Trophoblast cell (in vitro differentiated cells and primary cell): ENCODE measurements around the gene TMEM250.
A peak's percentile ranks its signal among the peaks of the same experiment; 100 is the strongest.

Source experiments
- DNase-seq, 2 donors: peaks; one replicate each; pipeline ENCODE4 v3.0.0-alpha.2; 2016
- H2AFZ ChIP-seq: 2 replicates; pipeline ENCODE4 v1.6.1; 2013; ENCODE audit warnings: low read length, moderate library complexity, mild to moderate bottlenecking; ENCODE audit not compliant: insufficient read depth, poor library complexity
- H2AK5ac ChIP-seq: 2 replicates; pipeline ENCODE4 v1.6.1; 2013; ENCODE audit warnings: mild to moderate bottlenecking, low read length
- H2BK120ac ChIP-seq: 2 replicates; pipeline ENCODE4 v1.6.1; 2013; ENCODE audit warnings: low read length, mild to moderate bottlenecking, moderate library complexity; ENCODE audit not compliant: insufficient read depth, poor library complexity
- H2BK12ac ChIP-seq: 2 replicates; pipeline ENCODE4 v1.6.1; 2013; ENCODE audit warnings: mild to moderate bottlenecking, low read length, moderate library complexity
- H2BK5ac ChIP-seq: 2 replicates; pipeline ENCODE4 v1.6.1; 2013; ENCODE audit warnings: low read length, low read depth, moderate library complexity, mild to moderate bottlenecking; ENCODE audit not compliant: poor library complexity
- H3K14ac ChIP-seq: 2 replicates; pipeline ENCODE4 v1.6.1; 2013; ENCODE audit warnings: mild to moderate bottlenecking, low read length
- H3K18ac ChIP-seq: 2 replicates; pipeline ENCODE4 v1.6.1; 2013; ENCODE audit warnings: mild to moderate bottlenecking, low read length
- H3K23ac ChIP-seq: 2 replicates; pipeline ENCODE4 v1.6.1; 2013; ENCODE audit warnings: low read length
- H3K27ac ChIP-seq: 2 replicates; pipeline ENCODE4 v1.5.1; 2013; ENCODE audit warnings: low read depth, mild to moderate bottlenecking, inconsistent platforms, low read length, moderate library complexity
- H3K27me3 ChIP-seq: 2 replicates; pipeline ENCODE4 v1.6.1; 2013; ENCODE audit warnings: inconsistent platforms, mild to moderate bottlenecking, low read length, moderate library complexity; ENCODE audit not compliant: insufficient read depth
- H3K36me3 ChIP-seq, 2 experiments: 1 replicate in 1 of 2; 2 replicates in 1 of 2; pipeline ENCODE4 v1.6.1; 2013; ENCODE audit warnings: low read length in 2 of 2, mild to moderate bottlenecking in 2 of 2, moderate library complexity in 1 of 2; ENCODE audit not compliant: insufficient read depth in 2 of 2, control insufficient read depth in 1 of 2
- H3K4ac ChIP-seq: 2 replicates; pipeline ENCODE4 v1.6.1; 2013; ENCODE audit warnings: low read depth, mild to moderate bottlenecking, low read length, moderate library complexity
- H3K4me1 ChIP-seq, 2 experiments: 1 replicate in 1 of 2; 2 replicates in 1 of 2; pipeline ENCODE4 v1.6.1; 2013; ENCODE audit warnings: low read length in 2 of 2, mild to moderate bottlenecking in 2 of 2, moderate library complexity in 1 of 2; ENCODE audit not compliant: insufficient read depth in 2 of 2, control insufficient read depth in 1 of 2
- H3K4me2 ChIP-seq: 2 replicates; pipeline ENCODE4 v1.6.1; 2013; ENCODE audit warnings: inconsistent platforms, mild to moderate bottlenecking, low read length, moderate library complexity
- H3K4me3 ChIP-seq: 2 replicates; pipeline ENCODE4 v1.5.1; 2013; ENCODE audit warnings: mild to moderate bottlenecking, low read depth, low read length, inconsistent platforms
- H3K79me1 ChIP-seq: one replicate; pipeline ENCODE4 v1.6.1; 2013; ENCODE audit warnings: low read length
- H3K79me2 ChIP-seq: 2 replicates; pipeline ENCODE4 v1.6.1; 2013; ENCODE audit warnings: low read length, mild to moderate bottlenecking; ENCODE audit not compliant: control insufficient read depth, insufficient read depth, poor library complexity
- H3K9ac ChIP-seq: 2 replicates; pipeline ENCODE4 v1.6.1; 2013; ENCODE audit warnings: mild to moderate bottlenecking, low read length
- H3K9me3 ChIP-seq: 2 replicates; pipeline ENCODE4 v1.6.1; 2013; ENCODE audit warnings: low read depth, mild to moderate bottlenecking, control low read depth, inconsistent platforms, low read length; ENCODE audit not compliant: insufficient read depth
- H4K12ac ChIP-seq: 2 replicates; pipeline ENCODE4 v1.6.1; 2013; ENCODE audit warnings: low read depth, mild to moderate bottlenecking, low read length, moderate library complexity
- H4K8ac ChIP-seq: 2 replicates; pipeline ENCODE4 v1.6.1; 2013; ENCODE audit warnings: low read depth, mild to moderate bottlenecking, low read length, moderate library complexity
- H4K91ac ChIP-seq: one replicate; pipeline ENCODE4 v1.6.1; 2013; ENCODE audit warnings: low read depth, mild to moderate bottlenecking, low read length, moderate library complexity
- WGBS: extraction: QIAGEN DNeasy Blood & Tissue Kit; methylation state at CpG from one replicate; pipeline ENCODE4 v1.1.7; 2013; ENCODE audit warnings: missing lambda C conversion rate; ENCODE audit not compliant: insufficient read length, insufficient coverage; ENCODE audit errors: extremely low coverage; 5-methylcytosine and 5-hydroxymethylcytosine counted together

The TMEM250 gene

GRCh38 chr9:136109351-136110081 is 9.2 kb downstream of the TMEM250 start:
- Histone ChIP-seq H3K79me1 (peaks cover 33% of the 10 kb centered on the region), H2BK120ac (peak overlapping the region; percentile 79), H3K18ac (peak overlapping the region; percentile 50), H3K27me3 (no peaks in the 10 kb centered on the region), H4K8ac (peak overlapping the region; percentile 66), H3K36me3 (peaks cover 0 to under 1% of the 10 kb centered on the region in 2 experiments), H3K14ac (peak overlapping the region; percentile 74), H3K4me2 (peak overlapping the region; percentile 62), H3K23ac (no peak overlapping the region), H3K4ac (peak overlapping the region; percentile 32), H2AFZ (peak overlapping the region; percentile 18), H3K4me3 (no peak overlapping the region), H3K79me2 (peaks cover 2% of the 10 kb centered on the region), H3K9ac (no peak overlapping the region), H4K91ac (peak overlapping the region; percentile 83), H3K9me3 (no peaks in the 10 kb centered on the region), H2BK12ac (no peak overlapping the region), H2BK5ac (peak overlapping the region; percentile 35), H3K4me1 (peaks cover 22 to 23% of the 10 kb centered on the region in 2 experiments), H3K27ac (no peak overlapping the region), H2AK5ac (peak overlapping the region; percentile 71), H4K12ac (peak overlapping the region; percentile 65)
- peak; percentile 63 to 68 for DNase-seq
- no CpG with 5 or more reads among the region's 48 CpGs for WGBS

- Histone ChIP-seq H2BK5ac (no peak overlapping the region), H3K23ac (no peak overlapping the region), H3K27me3 (no peaks in the 10 kb centered on the region), H3K4me2 (no peak overlapping the region), H4K91ac (peak overlapping the region; percentile 83), H3K4me3 (no peak overlapping the region), H3K36me3 (no peaks in the 10 kb centered on the region), H3K79me1 (peaks cover 34% of the 10 kb centered on the region), H2BK12ac (peak overlapping the region; percentile 7), H3K79me2 (peaks cover 2% of the 10 kb centered on the region), H2AK5ac (peak overlapping the region; percentile 71), H3K4me1 (peaks cover 22 to 23% of the 10 kb centered on the region in 2 experiments), H3K9me3 (no peaks in the 10 kb centered on the region), H3K9ac (no peak overlapping the region), H3K4ac (peak overlapping the region; percentile 32), H4K8ac (peak overlapping the region; percentile 66), H3K14ac (peak overlapping the region; percentile 47), H4K12ac (peak overlapping the region; percentile 65), H3K18ac (peak overlapping the region; percentile 34), H3K27ac (no peak overlapping the region), H2BK120ac (peak overlapping the region; percentile 36), H2AFZ (peak overlapping the region; percentile 11)
- peak in 1 of 2 donors; percentile 10 for DNase-seq
- no CpG with 5 or more reads among the region's 27 CpGs for WGBS
Measured at GRCh38 chr9:136108648-136109266, 9.9 kb downstream of the TMEM250 start.

- H3K23ac ChIP-seq, result no peak overlapping the region
- no peak overlapping the region for H2BK5ac ChIP-seq
- H3K27ac ChIP-seq, result no peak overlapping the region
- H3K36me3 ChIP-seq, result no peaks in the 10 kb centered on the region
- peak overlapping the region; percentile 50 for H2BK12ac ChIP-seq
- H4K91ac ChIP-seq, result peak overlapping the region; percentile 83
- H3K18ac ChIP-seq, result peak overlapping the region; percentile 20
- no peaks in the 10 kb centered on the region for H3K27me3 ChIP-seq
- H4K12ac ChIP-seq, result no peak overlapping the region
- H3K14ac ChIP-seq, result peak overlapping the region; percentile 47
- no peak overlapping the region for H3K4me3 ChIP-seq
- peaks cover 2% of the 10 kb centered on the region for H3K79me2 ChIP-seq
- H2BK120ac ChIP-seq, result peak overlapping the region; percentile 36
- peak; percentile 22 to 40 for DNase-seq
- no peak overlapping the region for H2AFZ ChIP-seq
- H3K4me1 ChIP-seq, result peaks cover 22 to 23% of the 10 kb centered on the region in 2 experiments
- peak overlapping the region; percentile 75 for H2AK5ac ChIP-seq
- H3K4ac ChIP-seq, result no peak overlapping the region
- H3K79me1 ChIP-seq, result peaks cover 39% of the 10 kb centered on the region
- no peaks in the 10 kb centered on the region for H3K9me3 ChIP-seq
- WGBS, result no CpG with 5 or more reads among the region's 29 CpGs
- H3K9ac ChIP-seq, result no peak overlapping the region
- peak overlapping the region; percentile 13 for H4K8ac ChIP-seq
- H3K4me2 ChIP-seq, result no peak overlapping the region
Measured at GRCh38 chr9:136107953-136108647, 10.6 kb downstream of the TMEM250 start.

GRCh38 chr9:136107155-136107952 is 11.3 kb downstream of the TMEM250 start:
- no peak for DNase-seq
- Histone ChIP-seq H2AK5ac (peak overlapping the region; percentile 75), H4K8ac (peak overlapping the region; percentile 3), H3K4me2 (no peak overlapping the region), H2BK12ac (peak overlapping the region; percentile 50), H3K9ac (no peak overlapping the region), H3K79me1 (peaks cover 39% of the 10 kb centered on the region), H3K4me3 (no peak overlapping the region), H2BK120ac (peak overlapping the region; percentile 47), H3K4me1 (peaks cover 22 to 23% of the 10 kb centered on the region in 2 experiments), H4K12ac (no peak overlapping the region), H3K36me3 (no peaks in the 10 kb centered on the region), H3K23ac (no peak overlapping the region), H3K18ac (no peak overlapping the region), H3K27me3 (no peaks in the 10 kb centered on the region), H3K4ac (no peak overlapping the region), H2BK5ac (no peak overlapping the region), H3K9me3 (peaks cover 1% of the 10 kb centered on the region), H3K14ac (peak overlapping the region; percentile 16), H4K91ac (peak overlapping the region; percentile 83), H3K27ac (no peak overlapping the region), H2AFZ (no peak overlapping the region), H3K79me2 (peaks cover 2% of the 10 kb centered on the region)
- WGBS, result no CpG with 5 or more reads among the region's 29 CpGs
